ENCODE measurements around the gene TMEM62.

TMEM62 gene

DNA sequence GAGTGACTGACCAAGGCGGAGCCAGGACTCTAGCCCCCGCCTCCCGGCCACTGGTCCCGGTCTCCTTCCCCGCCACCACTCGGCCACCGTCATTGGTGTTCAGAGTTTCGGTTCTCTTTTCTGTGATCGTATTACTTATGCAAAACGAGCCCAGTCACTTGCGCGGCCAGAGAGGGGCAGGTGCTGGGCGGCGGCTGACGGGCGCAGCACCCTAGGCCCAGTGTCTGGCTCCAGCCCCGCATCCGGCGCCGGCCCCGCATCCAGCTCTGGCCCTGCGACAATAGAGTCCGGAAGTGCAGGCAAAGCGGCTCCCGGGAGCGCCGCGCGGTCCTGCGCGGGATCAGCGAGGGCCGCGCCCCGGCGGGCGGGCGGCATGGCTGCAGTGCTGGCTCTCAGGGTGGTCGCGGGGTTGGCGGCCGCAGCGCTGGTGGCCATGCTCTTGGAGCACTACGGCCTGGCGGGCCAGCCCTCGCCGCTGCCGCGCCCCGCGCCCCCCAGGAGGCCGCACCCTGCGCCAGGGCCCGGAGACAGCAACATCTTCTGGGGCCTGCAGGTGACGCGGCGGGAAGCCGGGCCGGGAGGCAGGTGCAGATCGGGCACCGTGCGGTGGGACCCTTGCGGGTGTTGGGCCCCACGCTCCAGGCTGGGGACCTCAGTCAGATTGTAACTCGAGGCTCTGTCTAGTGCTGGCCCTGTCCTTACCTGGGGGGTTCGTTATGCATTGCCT lies at the start of gene TMEM62:
TSS of gene TMEM62 (plus strand) at position 157 of the 727 bp plus-strand sequence. CDS start at position 374, 217 bp downstream.
- Histone ChIP-seq H3K4me3 (peak within 1 kb of the TSS; percentile 62 to 91 (median 84)), H3K27ac (peak within 1 kb of the TSS; percentile 53 to 93 (median 87))

DNA sequence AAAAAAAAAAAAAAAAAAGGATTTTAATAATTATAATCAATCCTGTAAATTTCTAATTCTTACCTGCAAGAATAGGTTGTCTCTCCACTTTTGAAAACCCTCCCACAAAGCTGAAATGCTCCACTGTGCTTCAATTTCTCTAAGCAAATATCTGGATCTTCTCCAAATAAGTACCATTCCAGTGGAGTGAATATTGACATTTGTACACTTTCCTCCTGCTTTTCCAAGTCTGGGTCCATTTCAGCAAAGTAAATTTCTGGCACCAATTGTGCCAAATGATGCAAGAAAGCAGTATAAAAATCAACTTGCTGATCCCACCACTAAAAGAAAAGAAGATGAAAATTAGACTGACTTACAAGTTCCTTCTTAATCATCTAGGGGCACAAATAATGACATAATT lies 47.5 kb upstream of the TMEM62 start:
- no peak overlapping the region for H3K4me3 ChIP-seq
- H3K27ac ChIP-seq: no peak overlapping the region

DNA sequence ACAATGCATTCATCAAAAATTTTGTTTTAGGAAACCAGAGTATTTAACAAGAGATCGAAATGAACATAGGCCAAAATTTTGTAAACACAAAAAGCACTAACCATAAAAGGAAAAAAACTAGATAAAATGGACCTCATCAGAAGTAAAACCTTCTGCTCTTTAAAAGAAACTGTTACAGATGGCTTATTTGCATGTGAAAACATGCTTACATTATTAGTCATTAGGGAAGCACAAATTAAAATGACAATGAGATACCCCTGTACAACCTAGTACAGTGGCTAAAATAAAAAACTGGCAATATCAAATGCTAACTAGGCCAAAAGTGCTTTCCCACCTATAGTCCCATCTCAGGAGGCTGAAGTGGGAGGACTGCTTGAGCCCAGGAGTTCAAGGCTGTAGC lies 46.8 kb upstream of the TMEM62 start:
- no peak overlapping the region for H3K27ac ChIP-seq

DNA sequence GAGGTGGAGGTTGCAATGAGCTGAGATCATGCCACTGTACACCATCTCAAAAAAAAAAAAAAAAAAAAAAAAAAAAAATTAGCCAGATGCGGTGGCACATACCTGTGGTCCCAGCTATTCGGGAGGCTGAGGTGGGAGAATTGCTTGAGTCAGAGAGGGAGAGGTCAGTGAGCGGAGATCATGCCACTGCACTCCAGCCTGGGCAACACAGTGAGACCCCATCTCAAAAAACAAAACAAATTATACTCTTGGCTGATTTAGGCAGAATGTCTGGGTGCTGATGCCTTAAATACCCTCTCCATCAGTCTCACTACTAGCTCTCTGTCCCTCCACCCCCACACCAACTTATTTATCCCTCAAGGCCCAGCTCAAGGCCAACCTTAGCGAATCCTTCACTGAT lies 41.5 kb upstream of the TMEM62 start:
- H3K27ac ChIP-seq: peak overlapping the region in 2 of 21 experiments; percentile 4 to 20

More for the DNA sequence above, 46.8 kb upstream of the TMEM62 start:
- no peak overlapping the region for H3K4me3 ChIP-seq

DNA sequence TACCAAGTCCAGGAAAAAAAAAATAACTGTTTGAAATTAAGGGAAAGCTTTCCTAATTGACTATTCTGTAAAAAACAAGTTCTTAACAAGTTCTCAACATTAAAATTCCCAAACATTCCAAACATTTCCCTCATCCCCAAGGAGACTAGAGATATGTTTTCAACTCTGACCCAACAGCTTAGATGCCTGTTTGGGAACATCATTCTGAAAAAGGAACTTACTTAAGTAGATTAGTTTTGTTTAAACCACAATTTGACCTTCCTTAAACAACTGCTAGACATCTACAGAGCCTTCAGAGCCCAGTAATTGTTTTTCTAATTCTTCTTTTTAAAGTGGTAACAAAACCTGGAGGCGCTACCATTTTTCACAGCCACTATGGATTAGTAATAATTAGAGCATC lies 40.4 kb upstream of the TMEM62 start:
- peak overlapping the region in 2 of 21 experiments; percentile 15 to 20 for H3K27ac ChIP-seq
- H3K4me3 ChIP-seq: no peak overlapping the region

More for the DNA sequence above, 41.5 kb upstream of the TMEM62 start:
- no peak overlapping the region for H3K4me3 ChIP-seq

DNA sequence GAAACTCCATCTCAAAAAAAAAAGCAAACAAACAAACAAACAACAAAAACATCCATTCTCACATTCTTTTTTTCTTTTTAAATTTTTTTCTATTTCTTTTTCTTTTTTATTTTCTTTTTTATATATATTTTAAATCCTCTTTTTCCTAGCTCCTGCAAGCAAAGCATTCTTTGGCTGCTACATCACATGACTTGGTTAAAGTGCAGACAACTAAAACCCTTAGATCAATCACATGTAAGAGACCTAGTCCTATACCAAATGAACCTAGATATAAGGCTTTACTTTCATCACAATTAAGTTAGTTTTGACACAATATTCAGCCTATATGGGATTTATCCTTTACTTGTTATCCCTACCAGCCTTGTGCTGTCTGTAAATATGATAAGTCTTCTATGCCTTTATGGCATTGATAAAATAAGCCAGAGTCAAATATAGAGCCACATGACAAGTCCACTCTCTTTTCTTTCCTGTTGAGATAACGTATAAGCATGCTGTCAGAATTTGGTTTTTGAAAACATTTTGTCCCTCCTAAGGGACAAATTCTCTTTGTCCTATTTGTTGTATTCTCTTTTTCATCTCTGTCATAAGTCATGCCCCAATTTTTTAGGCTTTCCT lies 38.9 kb upstream of the TMEM62 start:
- no peak overlapping the region for H3K4me3 ChIP-seq
- no peak overlapping the region for H3K27ac ChIP-seq

DNA sequence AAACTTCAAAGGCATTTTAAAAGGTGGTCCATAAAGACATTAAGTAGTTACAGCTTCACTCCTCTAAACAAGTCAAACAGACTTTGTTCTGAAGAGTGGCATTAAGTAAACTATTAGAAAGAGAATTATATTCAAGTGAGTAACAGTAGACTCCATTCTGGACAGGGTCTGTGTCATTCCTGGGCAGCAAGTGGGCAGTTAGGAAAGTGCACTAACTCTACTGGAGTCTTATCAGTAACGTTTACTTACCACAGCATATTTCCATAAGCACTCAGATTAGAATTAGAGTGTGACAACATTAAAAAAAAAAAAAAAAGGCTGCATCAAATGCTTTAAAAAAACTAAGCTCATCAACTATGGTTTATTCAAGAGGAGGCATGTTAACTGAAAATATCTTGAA lies 38.1 kb upstream of the TMEM62 start:
- Histone ChIP-seq H3K4me3 (no peak overlapping the region), H3K27ac (no peak overlapping the region)

DNA sequence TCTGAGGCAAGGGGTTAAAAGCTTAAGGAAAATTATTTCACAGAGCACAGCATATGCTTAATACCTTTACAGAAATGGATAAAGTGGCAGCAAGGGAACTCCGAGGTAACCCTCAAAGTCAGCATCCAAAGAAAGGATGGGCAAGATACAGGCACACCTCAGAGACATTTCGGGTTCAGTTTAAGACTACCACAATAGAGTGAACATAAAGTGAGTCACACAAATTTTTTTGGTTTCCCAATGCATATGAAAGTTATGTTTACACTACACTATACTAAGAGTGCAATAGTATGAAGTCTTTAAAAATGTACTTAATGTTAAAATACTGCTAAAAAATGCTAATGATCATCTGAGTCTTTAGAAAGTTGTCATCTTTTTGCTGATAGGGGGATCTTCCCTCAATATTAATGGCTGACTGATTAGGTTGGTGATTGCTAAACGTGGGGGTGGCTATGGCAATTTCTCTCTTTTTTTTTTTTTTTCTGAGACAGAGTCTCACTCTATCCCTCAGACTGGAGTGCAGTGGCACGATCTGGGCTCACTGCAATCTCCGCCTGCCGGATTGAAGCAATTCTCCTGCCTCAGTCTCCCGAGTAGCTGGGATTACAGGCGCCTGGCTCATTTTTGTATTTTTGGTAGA lies 37.6 kb upstream of the TMEM62 start:
- Histone ChIP-seq H3K27ac (no peak overlapping the region), H3K4me3 (no peak overlapping the region)

DNA sequence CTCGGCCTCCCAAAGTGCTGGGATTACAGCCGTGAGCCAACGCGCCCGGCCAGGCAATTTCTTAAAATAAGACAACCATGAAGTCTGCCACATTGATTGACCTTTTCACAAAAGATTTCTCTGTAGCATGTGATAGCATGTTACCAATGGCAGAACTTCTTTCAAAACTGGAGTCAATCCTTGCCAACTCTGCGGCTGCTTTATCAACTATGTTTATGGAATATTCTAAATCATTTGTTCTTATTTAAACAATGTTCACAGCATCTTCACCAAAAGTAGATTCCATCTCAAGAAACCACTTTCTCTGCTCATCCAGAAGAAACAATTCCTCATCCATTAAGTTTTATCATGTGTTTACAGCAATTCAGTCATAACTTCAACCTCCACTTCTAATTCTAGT lies 37.0 kb upstream of the TMEM62 start:
- H3K4me3 ChIP-seq: no peak overlapping the region
- H3K27ac ChIP-seq: no peak overlapping the region

DNA sequence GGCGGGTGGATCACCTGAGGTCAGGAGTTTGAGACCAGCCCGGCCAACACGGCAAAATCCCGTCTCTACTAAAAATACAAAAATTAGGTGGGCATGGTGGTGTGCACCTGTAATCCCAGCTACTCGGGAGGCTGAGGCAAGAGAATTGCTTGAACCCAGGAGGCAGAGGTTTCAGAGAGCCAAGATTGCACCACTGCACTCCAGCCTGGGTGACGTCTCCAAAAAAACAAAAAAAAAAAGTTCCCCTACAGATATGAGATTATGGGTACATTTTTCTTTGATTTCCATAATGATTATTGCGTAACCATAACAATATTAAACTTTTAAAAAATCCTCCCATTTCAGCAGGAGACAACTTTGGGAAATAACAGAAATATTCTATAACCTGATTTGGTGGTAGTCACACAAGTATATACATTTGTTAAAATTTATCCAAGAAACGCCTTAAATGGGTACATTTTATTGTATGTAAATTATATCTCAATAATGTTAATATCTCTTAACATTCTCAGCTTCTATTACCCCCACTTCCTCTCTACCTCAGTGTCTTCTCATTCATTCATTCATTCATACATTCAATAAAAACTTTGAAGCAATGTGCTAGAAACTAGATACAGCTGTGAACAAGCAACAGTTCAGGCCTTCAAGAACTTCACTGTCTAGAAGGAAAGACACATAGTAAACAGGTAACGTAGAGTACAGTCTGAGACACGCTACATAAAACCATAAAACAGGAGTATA lies 34.1 kb upstream of the TMEM62 start:
- H3K27ac ChIP-seq: no peak overlapping the region
- H3K4me3 ChIP-seq: no peak overlapping the region

DNA sequence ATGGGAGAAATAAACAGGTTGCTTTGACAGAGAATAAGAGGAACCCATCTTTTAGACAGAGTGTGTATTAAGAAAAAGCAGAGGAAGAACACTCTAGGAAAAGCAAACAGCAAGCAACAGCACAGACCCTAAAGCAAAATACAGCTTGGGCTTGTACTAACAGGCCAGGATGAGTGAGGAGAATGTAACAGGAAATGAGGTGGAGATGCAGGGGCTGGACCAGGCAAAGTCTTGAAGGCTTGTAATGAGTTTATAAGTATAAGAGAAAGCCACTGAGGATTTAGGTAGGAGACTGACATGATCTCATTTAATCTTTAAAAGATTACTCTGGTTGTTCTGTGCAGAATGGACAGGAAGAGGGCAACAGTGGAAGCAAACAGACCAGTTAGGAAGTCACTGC lies 32.4 kb upstream of the TMEM62 start:
- no peak overlapping the region for H3K4me3 ChIP-seq
- H3K27ac ChIP-seq: no peak overlapping the region

DNA sequence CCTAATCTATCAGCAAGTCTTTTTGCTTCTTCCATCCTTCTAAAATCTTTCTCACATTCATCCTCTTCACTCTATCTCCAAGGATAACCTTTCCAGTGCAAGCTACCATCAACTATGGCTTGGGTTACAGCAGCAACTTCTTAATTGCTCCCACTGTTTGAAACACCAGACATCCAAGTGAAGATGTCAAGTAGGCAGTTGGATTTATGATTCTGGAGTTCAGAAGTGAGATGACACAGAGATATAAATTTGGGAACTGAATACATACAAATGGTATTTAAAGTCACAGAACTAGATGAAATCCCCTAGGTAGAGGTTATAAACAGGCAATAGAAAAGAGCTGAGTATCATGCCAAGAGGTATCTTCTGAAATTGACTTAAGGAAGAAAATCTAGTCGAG lies 31.2 kb upstream of the TMEM62 start:
- no peak overlapping the region for H3K27ac ChIP-seq

DNA sequence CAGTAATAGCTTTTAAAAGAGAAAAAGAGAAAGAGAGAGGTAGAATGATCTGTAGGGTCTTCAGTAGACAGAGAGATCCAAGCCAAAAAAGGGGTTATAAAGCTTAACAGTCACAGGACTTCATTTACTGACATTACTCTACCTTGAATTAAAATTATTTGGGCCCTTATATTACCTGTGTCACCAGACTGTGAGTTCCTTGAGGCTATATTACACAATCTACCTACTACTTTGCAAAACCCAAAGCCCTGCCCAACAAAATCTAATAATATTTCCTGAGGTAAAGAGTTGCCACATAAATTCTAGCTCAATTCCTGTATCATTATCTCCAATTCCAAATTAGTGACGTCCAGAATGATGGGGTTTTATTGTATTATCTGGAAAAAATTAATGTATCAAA lies 29.5 kb upstream of the TMEM62 start:
- H3K27ac ChIP-seq: peak overlapping the region in 4 of 21 experiments; percentile 2 to 96 (median 92)
- no peak overlapping the region for H3K4me3 ChIP-seq

More for the DNA sequence above, 31.2 kb upstream of the TMEM62 start:
- no peak overlapping the region for H3K4me3 ChIP-seq

DNA sequence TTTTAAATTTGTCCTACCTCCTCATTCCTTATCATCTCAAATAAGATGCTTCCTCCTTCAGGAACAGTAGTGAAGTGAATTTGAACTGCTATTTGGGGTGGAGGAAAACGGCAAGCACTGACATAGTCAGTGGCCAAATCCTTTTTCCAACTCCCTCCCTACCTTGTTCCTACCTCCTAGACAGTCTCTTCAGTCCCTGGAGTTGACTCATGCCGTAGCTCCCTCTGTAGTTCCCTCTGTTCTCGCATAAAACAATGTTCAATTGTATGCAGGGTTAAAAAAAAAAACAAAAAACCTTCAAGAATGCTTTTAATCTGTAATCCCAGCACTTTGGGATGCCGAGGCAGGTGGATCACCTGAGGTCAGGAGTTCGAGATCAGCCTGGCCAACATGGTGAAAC lies 29.0 kb upstream of the TMEM62 start:
- Histone ChIP-seq H3K4me3 (peak overlapping the region in 3 of 7 experiments; percentile 67 to 78 (median 75)), H3K27ac (peak overlapping the region in 7 of 21 experiments; percentile 3 to 96 (median 91))

DNA sequence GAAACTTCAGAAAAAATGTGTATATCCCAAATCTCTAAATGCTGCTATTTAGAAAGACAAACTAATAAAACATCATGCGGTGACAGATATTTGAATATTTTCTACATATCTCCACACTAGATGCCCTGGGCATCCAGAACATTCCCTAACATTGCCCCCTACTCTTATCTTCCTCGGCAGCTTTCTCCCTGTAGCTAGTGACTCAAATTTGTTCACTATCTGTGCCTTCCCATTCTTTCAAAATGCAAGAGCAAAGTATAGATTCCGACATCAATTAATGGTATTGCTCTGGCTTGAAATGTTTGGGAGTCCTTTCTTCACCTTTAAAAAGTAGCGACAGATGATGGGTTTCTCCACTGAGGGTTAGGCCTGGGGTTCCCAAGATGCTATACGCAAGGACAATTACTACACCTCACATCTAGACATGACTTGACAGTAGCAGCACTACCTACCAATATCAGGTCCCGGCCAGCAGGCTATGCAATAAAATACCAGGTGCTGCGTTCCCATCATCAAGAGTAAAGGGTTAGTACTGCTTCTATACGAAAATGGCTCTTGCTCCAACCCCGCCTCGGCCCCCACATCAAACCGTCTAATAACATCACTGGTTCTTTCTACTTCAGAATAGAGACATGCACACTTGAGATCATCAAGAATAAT lies 28.2 kb upstream of the TMEM62 start:
- peak overlapping the region; percentile 46 to 96 (median 89) for H3K27ac ChIP-seq

DNA sequence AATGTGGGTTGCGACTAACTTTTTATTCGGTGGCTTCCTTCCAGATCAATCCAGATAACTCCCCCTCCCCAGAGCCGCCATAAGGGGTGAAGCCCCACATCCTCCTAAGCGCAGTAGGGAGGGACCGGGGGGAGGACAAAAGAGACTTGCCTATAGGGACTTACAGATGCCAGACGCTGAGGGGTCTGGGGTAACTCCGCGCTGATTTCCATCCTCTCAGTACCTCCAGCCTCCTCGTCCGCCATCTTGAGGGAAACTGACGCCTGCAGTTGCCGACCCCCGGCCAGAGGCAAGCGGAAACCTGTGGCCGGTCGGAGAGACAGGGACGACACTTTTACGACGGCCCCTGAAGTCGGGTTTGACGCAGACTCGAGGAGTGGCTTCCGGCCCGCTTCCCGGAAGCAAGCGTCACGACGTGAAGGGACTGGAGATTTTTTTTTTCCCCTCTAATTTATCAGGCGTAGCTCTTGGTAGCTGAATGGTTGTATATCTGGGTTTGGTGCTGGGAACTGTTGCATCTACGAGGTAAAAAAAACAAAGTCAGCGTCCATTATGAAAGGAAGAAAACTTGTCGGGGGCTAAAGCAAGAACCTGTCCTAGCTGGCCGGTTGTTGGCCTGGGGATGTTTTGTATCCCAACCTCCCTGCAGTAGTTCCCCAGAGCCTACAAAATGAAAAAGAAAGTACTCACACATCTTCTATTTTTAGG lies 27.5 kb upstream of the TMEM62 start, which contains the start of gene UBR1:
TSS of gene UBR1 (minus strand) at position 261 of the 708 bp plus-strand sequence. CDS start at position 245, 16 bp downstream.
- peak within 1 kb of the TSS; percentile 46 to 96 (median 89) for H3K27ac ChIP-seq
- H3K4me3 ChIP-seq: peak within 1 kb of the TSS; percentile 67 to 86 (median 78)

More for the DNA sequence above, 28.2 kb upstream of the TMEM62 start:
- H3K4me3 ChIP-seq: peak overlapping the region; percentile 67 to 86 (median 78)

DNA sequence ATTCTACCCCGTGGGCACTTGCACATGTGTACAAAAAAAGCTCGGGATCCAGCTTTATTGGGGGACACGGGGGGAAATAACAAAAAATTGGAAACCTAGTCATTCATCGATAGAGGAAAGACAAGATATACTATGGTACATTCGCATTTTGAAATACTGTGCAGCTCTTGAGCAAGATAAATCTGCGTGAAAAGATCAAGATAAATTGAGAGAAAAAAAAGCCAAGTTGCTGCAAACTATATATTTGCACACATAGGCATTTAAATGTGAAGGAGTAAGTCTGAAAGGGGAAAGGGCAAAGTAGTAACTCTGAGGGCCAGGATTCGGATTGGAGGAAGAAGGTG lies 26.9 kb upstream of the TMEM62 start:
- H3K27ac ChIP-seq: peak overlapping the region; percentile 46 to 96 (median 89)
- peak overlapping the region; percentile 67 to 86 (median 78) for H3K4me3 ChIP-seq

DNA sequence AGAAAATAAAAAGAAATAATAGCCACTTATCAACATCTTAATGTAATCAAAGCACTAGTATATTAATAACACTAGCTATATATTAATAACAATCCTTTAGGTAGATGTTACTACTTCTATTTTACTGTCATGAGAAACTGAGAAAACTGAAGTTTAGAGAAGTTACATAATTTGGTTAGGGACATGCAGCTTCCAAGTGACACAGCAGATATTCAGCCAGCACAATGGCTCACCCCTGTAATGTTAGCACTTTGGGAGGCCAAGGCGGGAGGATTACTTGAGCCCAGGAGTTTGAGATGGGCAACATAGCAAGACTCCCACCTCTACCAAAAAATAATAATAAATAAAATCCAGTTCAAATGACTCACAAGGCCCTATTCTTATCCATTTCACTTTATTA lies 25.6 kb upstream of the TMEM62 start:
- Histone ChIP-seq H3K27ac (no peak overlapping the region), H3K4me3 (no peak overlapping the region)

DNA sequence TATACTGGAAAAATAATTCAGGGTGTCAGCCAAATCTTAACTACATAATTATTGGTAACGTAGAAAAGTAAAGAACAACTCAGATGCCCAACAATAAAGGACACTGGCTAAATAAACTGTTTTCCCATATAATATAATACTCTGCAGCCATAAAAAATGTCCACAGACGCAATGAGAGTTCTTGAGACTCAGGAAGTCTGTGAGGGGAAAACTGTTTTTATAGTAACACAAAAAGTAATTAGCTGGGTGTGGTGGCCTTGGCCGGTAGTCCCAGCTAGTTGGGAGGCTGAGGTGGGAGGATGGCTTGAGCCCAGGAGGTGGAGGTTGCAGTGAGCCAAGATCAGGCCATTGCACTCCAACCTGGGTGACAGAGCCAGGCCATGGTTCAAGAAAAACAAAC lies 22.0 kb upstream of the TMEM62 start:
- Histone ChIP-seq H3K4me3 (no peak overlapping the region), H3K27ac (no peak overlapping the region)
